Neural progenitor cell (in vitro differentiated cells): ENCODE data around the gene FAM174C. TPM values are rescaled to one million over a fixed set of nuclear protein-coding genes. Genes with fewer than 3 reads are reported as not detected.

Experiments used
- DNase-seq: peaks from one replicate; pipeline ENCODE4 v3.0.0-alpha.2; 2016; ENCODE audit warnings: low spot score
- H2AFZ ChIP-seq: fragments of 200-600 bp; sonication (generic); replicated peaks from 2 replicates; pipeline ENCODE4 v1.6.1; 2016; ENCODE audit warnings: antibody characterized with exemption
- H3F3A ChIP-seq: fragments of 200-600 bp; sonication (generic); 2 replicates; pipeline ENCODE4 v1.6.1; 2016; ENCODE audit warnings: antibody characterized with exemption, low read depth
- H3K27ac ChIP-seq: fragments of 200-600 bp; sonication (generic); 2 replicates; pipeline ENCODE4 v1.5.1; 2016; ENCODE audit warnings: mild to moderate bottlenecking
- H3K27me3 ChIP-seq: fragments of 200-600 bp; sonication (generic); 2 replicates; pipeline ENCODE4 v1.6.1; 2016; ENCODE audit warnings: mild to moderate bottlenecking, moderate library complexity
- H3K36me3 ChIP-seq: fragments of 200-600 bp; sonication (generic); 2 replicates; pipeline ENCODE4 v1.5.1; 2016
- H3K4me1 ChIP-seq: fragments of 200-600 bp; sonication (generic); 2 replicates; pipeline ENCODE4 v1.6.1; 2016; ENCODE audit warnings: mixed run types
- H3K4me2 ChIP-seq: fragments of 200-600 bp; sonication (generic); 2 replicates; pipeline ENCODE4 v1.6.1; 2016
- H3K4me3 ChIP-seq: fragments of 200-600 bp; sonication (generic); 2 replicates; pipeline ENCODE4 v1.5.1; 2016
- H3K79me2 ChIP-seq: fragments of 200-600 bp; sonication (generic); 2 replicates; pipeline ENCODE4 v1.6.1; 2016; ENCODE audit warnings: low read depth
- H3K9ac ChIP-seq: fragments of 200-600 bp; sonication (generic); 2 replicates; pipeline ENCODE4 v1.6.1; 2016
- H3K9me3 ChIP-seq: fragments of 200-600 bp; sonication (generic); 2 replicates; pipeline ENCODE4 v1.5.1; 2016; ENCODE audit warnings: low read depth
- H4K20me1 ChIP-seq: fragments of 200-600 bp; sonication (generic); 2 replicates; pipeline ENCODE4 v1.6.1; 2016; ENCODE audit warnings: low read depth
- H3K27ac Mint-ChIP-seq: 3 replicates; pipeline ENCODE4 v1.8.0; 2021; ENCODE audit warnings: mixed read lengths
- H3K27me3 Mint-ChIP-seq: 2 replicates; pipeline ENCODE4 v1.8.0; 2022; ENCODE audit warnings: low read depth, mild to moderate bottlenecking, inconsistent platforms, moderate library complexity, mixed read lengths; ENCODE audit not compliant: insufficient read depth
- H3K36me3 Mint-ChIP-seq: 3 replicates; pipeline ENCODE4 v1.8.0; 2021; ENCODE audit warnings: mixed read lengths
- H3K4me1 Mint-ChIP-seq: 3 replicates; pipeline ENCODE4 v1.8.0; 2021; ENCODE audit warnings: mixed read lengths
- H3K4me3 Mint-ChIP-seq: 3 replicates; pipeline ENCODE4 v1.8.0; 2021; ENCODE audit warnings: mild to moderate bottlenecking, moderate library complexity, mixed read lengths
- H3K9me3 Mint-ChIP-seq: 3 replicates; pipeline ENCODE4 v1.8.0; 2020; ENCODE audit warnings: mixed read lengths
- EZH2 ChIP-seq: fragments of 200-600 bp; sonication (generic); IDR thresholded peaks from 2 replicates; pipeline ENCODE4 v1.6.1; 2017; ENCODE audit warnings: antibody characterized with exemption, mild to moderate bottlenecking, moderate library complexity
- EZH2phosphoT487 ChIP-seq: fragments of 200-600 bp; sonication (generic); IDR thresholded peaks from 2 replicates; pipeline ENCODE4 v1.6.1; 2017; ENCODE audit warnings: antibody characterized with exemption
- total RNA-seq: library from RNA; depleted of rRNA; stranded (reverse); fragments of >200 nt; gene quantifications from 2 replicates; pipeline ENCODE4 v1.2.3, GENCODE V29; 2015; ENCODE audit warnings: low replicate concordance
- TF ChIP-seq, protein P1 (sequence below): fragments of 200-600 bp; sonication (generic); IDR thresholded peaks from 2 replicates; pipeline ENCODE4 v1.5.1; 2017; ENCODE audit warnings: antibody characterized with exemption, mild to moderate bottlenecking

The FAM174C gene
- total RNA-seq, 1 donor from 2014 or later, result 4.8 TPM

DNA sequence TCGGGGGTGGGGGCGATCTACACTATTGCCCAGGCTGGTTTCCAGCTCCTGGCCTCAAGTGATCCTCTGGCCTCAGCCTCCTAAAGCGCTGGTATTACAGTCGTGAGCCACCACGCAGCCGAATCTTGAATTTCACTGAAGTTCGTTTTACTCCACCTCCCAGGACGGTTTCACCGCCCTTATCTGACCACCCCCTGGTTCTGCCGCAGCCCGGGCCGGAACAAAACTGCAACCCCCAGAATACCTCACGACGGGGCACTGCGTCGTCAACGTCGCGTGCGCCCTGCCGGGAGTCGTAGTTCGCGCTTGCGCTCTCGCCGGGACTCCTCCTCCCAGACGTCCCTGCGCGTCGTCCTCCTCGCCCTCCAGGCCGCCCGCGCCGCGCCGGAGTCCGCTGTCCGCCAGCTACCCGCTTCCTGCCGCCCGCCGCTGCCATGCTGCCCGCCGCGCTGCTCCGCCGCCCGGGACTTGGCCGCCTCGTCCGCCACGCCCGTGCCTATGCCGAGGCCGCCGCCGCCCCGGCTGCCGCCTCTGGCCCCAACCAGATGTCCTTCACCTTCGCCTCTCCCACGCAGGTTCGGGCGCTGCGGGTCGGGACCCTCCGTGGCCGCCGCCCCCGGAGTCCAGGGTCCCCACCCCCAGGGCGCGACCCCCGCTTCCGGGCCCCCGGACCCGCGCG is 33.8 kb upstream of the FAM174C start, which contains the start of gene ATP5F1D:
TSS of gene ATP5F1D (plus strand) at position 335 of the 679 bp plus-strand sequence. CDS start at position 435, 100 bp downstream.
- Histone ChIP-seq H4K20me1 (peaks cover 27% of the 10 kb centered on the region), H3K27ac (no peak within 1 kb of the TSS)

DNA sequence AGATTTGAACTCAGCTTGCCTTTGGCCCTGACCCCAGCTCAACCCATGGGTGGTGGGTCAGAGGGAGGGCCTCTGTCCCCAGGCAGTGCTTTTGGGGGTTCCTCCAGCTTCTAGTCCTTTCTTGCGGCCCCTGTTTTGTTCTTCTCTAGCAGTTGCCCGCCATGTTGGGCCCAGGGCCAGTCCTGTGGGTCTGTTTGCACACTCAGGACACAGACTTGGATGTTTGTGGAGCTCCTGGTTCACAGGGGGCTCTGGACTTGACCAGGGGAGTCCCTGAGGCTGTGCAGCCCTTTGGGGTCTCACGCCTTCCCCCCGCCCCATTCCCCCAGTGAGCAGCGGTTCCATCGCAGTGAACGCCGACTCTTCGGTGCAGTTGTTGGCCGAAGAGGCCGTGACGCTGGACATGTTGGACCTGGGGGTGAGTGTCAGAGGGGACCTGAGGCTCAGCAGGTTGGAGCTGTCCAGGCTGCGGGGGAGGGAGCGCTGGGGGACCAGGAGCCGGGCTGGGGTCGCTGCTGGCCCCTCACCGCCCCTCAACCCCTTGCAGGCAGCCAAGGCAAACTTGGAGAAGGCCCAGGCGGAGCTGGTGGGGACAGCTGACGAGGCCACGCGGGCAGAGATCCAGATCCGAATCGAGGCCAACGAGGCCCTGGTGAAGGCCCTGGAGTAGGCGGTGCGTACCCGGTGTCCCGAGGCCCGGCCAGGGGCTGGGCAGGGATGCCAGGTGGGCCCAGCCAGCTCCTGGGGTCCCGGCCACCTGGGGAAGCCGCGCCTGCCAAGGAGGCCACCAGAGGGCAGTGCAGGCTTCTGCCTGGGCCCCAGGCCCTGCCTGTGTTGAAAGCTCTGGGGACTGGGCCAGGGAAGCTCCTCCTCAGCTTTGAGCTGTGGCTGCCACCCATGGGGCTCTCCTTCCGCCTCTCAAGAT is 31.3 kb upstream of the FAM174C start:
- peaks cover 13% of the 10 kb centered on the region for H3K4me1 ChIP-seq
- peaks cover 7% of the 10 kb centered on the region for H3K27me3 Mint-ChIP-seq
- no peak overlapping the region for H3K4me3 ChIP-seq
- peaks cover 7% of the 10 kb centered on the region for H3K27me3 ChIP-seq
- H3K9me3 ChIP-seq, result no peaks in the 10 kb centered on the region
- H3K9me3 Mint-ChIP-seq, result no peaks in the 10 kb centered on the region
- H4K20me1 ChIP-seq, result peaks cover 39% of the 10 kb centered on the region
- H3K27ac ChIP-seq, result no peak overlapping the region
- H3K79me2 ChIP-seq, result peaks cover 8% of the 10 kb centered on the region
- H3K36me3 Mint-ChIP-seq, result no peaks in the 10 kb centered on the region
- H3K4me1 Mint-ChIP-seq, result peaks cover 32% of the 10 kb centered on the region
- no peak overlapping the region for H3K4me2 ChIP-seq
- peak overlapping the region; percentile 89 for H3K4me3 Mint-ChIP-seq
- peaks cover 50% of the 10 kb centered on the region for H3F3A ChIP-seq
- no peak overlapping the region for H2AFZ ChIP-seq
- H3K9ac ChIP-seq, result no peak overlapping the region
- no peaks in the 10 kb centered on the region for H3K36me3 ChIP-seq
- no peak for TF ChIP-seq EZH2
- TF ChIP-seq, protein P1, sequence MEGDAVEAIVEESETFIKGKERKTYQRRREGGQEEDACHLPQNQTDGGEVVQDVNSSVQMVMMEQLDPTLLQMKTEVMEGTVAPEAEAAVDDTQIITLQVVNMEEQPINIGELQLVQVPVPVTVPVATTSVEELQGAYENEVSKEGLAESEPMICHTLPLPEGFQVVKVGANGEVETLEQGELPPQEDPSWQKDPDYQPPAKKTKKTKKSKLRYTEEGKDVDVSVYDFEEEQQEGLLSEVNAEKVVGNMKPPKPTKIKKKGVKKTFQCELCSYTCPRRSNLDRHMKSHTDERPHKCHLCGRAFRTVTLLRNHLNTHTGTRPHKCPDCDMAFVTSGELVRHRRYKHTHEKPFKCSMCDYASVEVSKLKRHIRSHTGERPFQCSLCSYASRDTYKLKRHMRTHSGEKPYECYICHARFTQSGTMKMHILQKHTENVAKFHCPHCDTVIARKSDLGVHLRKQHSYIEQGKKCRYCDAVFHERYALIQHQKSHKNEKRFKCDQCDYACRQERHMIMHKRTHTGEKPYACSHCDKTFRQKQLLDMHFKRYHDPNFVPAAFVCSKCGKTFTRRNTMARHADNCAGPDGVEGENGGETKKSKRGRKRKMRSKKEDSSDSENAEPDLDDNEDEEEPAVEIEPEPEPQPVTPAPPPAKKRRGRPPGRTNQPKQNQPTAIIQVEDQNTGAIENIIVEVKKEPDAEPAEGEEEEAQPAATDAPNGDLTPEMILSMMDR, result peak; percentile 87
- H3K27ac Mint-ChIP-seq, result no peak overlapping the region
- peak; percentile 89 for DNase-seq

More for the DNA sequence above, 33.8 kb upstream of the FAM174C start, which contains the start of gene ATP5F1D:
- Mint-ChIP-seq H3K36me3 (no peaks in the 10 kb centered on the region), H3K4me3 (peak within 1 kb of the TSS; percentile 89), H3K9me3 (no peaks in the 10 kb centered on the region), H3K27me3 (peaks cover 10% of the 10 kb centered on the region), H3K4me1 (peaks cover 37% of the 10 kb centered on the region), H3K27ac (peak within 1 kb of the TSS; percentile 36)
- H3K9me3 ChIP-seq, result no peaks in the 10 kb centered on the region
- peaks cover 17% of the 10 kb centered on the region for H3K4me1 ChIP-seq
- peaks cover 44% of the 10 kb centered on the region for H3F3A ChIP-seq
- H3K9ac ChIP-seq, result peak within 1 kb of the TSS; percentile 52
- H3K4me2 ChIP-seq, result peak within 1 kb of the TSS; percentile 97
- peak; percentile 97 for DNase-seq
- no peaks in the 10 kb centered on the region for H3K36me3 ChIP-seq
- peaks cover 8% of the 10 kb centered on the region for H3K79me2 ChIP-seq
- TF ChIP-seq EZH2phosphoT487, result no peak
- no peak for TF ChIP-seq EZH2
- H2AFZ ChIP-seq, result no peak within 1 kb of the TSS
- peak within 1 kb of the TSS; percentile 91 for H3K4me3 ChIP-seq
- H3K27me3 ChIP-seq, result peaks cover 7% of the 10 kb centered on the region

DNA sequence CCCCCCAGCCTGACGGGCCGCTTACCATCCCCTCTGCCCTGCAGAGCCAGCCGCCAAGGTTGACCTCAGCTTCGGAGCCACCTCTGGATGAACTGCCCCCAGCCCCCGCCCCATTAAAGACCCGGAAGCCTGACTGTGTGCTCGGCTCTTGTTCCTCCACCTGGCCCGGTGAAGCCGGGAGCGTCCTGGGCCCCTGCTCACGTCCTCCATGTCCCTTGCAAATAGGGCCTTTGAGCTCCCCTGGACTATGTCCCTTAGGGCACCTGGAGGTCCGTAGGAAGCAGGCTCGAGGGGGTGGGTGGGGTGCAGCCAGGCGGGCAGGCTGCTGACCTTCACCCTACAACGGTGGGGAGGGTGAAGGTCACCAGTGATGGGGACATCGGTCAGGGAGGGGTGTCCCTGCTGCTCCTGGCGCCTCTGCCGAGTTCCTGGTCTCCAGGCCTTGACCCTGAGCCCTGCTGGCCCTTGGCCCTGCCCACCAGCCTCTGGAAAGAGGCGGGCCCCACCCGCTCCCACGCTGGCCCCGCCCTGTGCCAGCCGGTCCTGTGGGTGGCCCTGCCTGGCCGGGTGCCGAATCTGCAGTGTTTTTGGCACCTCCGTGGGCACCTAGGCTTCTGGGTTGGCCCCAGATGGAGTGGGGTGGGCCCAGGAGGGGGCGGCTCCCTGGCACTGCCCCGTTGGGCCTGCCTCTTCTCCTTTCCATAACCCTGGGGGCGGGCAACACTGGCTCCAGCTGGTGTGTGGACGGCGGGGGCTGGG is 30.5 kb upstream of the FAM174C start:
- Histone ChIP-seq H3F3A (peaks cover 42% of the 10 kb centered on the region), H4K20me1 (peaks cover 39% of the 10 kb centered on the region), H3K36me3 (no peaks in the 10 kb centered on the region), H3K4me1 (peaks cover 10% of the 10 kb centered on the region), H3K4me2 (no peak overlapping the region), H3K27ac (no peak overlapping the region), H3K79me2 (peaks cover 10% of the 10 kb centered on the region), H3K9ac (no peak overlapping the region), H3K9me3 (no peaks in the 10 kb centered on the region), H3K4me3 (no peak overlapping the region), H3K27me3 (peaks cover 7% of the 10 kb centered on the region), H2AFZ (no peak overlapping the region)
- Mint-ChIP-seq H3K27me3 (peaks cover 5% of the 10 kb centered on the region), H3K4me3 (peak overlapping the region; percentile 76), H3K27ac (no peak overlapping the region), H3K9me3 (no peaks in the 10 kb centered on the region), H3K4me1 (peaks cover 26% of the 10 kb centered on the region), H3K36me3 (no peaks in the 10 kb centered on the region)
- TF ChIP-seq EZH2 (no peak), EZH2phosphoT487 (no peak)
- TF ChIP-seq, protein P1, result no peak
- DNase-seq, result no peak
